Uterus (tissue), 2 donors: ENCODE data around the gene SHB.

ENCODE experiments used
- POLR2A ChIP-seq, 2 donors: fragments of 450-650 bp; IDR thresholded peaks; one replicate each; pipeline ENCODE4 v1.6.1; 2016; ENCODE audit warnings: antibody characterized with exemption in 2 of 2, mild to moderate bottlenecking in 1 of 2, moderate library complexity in 1 of 2
- TF ChIP-seq, protein P1 (sequence below), 4 experiments: fragments of 200-600 bp in 2 of 4; fragments of 450-650 bp in 2 of 4; sonication (generic) in 2 of 4; IDR thresholded peaks; one replicate each; pipeline ENCODE4 v1.5.1; 2016 to 2019; ENCODE audit warnings: antibody characterized with exemption in 4 of 4, mild to moderate bottlenecking in 2 of 4, moderate library complexity in 1 of 4

DNA sequence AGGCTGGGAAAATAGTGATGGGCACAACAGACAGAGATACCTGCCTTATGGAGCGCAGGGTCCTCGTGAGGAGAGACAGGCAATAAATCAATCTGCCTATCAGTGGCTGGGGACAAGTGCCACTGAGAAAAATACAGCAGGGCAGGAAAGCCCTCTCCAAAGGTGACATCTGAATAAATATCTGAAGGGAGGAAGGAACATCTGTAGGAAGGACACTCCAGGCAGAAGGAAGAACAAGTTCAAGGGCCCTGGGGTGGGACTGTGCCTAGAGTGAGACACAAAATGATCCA is 111.4 kb downstream of the SHB start:
- TF ChIP-seq, protein P1, sequence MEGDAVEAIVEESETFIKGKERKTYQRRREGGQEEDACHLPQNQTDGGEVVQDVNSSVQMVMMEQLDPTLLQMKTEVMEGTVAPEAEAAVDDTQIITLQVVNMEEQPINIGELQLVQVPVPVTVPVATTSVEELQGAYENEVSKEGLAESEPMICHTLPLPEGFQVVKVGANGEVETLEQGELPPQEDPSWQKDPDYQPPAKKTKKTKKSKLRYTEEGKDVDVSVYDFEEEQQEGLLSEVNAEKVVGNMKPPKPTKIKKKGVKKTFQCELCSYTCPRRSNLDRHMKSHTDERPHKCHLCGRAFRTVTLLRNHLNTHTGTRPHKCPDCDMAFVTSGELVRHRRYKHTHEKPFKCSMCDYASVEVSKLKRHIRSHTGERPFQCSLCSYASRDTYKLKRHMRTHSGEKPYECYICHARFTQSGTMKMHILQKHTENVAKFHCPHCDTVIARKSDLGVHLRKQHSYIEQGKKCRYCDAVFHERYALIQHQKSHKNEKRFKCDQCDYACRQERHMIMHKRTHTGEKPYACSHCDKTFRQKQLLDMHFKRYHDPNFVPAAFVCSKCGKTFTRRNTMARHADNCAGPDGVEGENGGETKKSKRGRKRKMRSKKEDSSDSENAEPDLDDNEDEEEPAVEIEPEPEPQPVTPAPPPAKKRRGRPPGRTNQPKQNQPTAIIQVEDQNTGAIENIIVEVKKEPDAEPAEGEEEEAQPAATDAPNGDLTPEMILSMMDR (IDR thresholded peaks at IDR 0.05), result no peak
- no peak for TF ChIP-seq POLR2A (IDR thresholded peaks at IDR 0.05)
